H1 (cell line): ENCODE data around the gene RAET1G. TPM values are rescaled to one million over a fixed set of nuclear protein-coding genes. Genes with fewer than 3 reads are reported as not detected.

Source experiments
- ASH2L ChIP-seq: fragments of 200-600, 300-600 bp; sonication (generic); IDR thresholded peaks from one replicate; pipeline ENCODE4 v1.7.1; 2017; ENCODE audit warnings: low read length
- BACH1 ChIP-seq: IDR thresholded peaks from 2 replicates; pipeline ENCODE4 v1.6.1; 2012; ENCODE audit warnings: low read length, improper control_type of control experiment
- BCL11A ChIP-seq, 2 experiments: IDR thresholded peaks; one replicate each; pipeline ENCODE4 v1.6.1; 2011; ENCODE audit warnings: low read depth in 2 of 2, low read length in 2 of 2, mild to moderate bottlenecking in 2 of 2
- CBX5 ChIP-seq: fragments of 300-800, 300-1000 bp; sonication (generic); IDR thresholded peaks from 2 replicates; pipeline ENCODE4 v1.7.1; 2016; ENCODE audit warnings: antibody characterized with exemption, low read length, low read depth
- CBX8 ChIP-seq: fragments of 300-800, 300-1000 bp; sonication (generic); IDR thresholded peaks from 2 replicates; pipeline ENCODE4 v1.7.1; 2016; ENCODE audit warnings: low read depth, low read length, borderline replicate concordance
- CHD1 ChIP-seq: IDR thresholded peaks from 2 replicates; pipeline ENCODE4 v1.6.1; 2012; ENCODE audit warnings: low read depth, low read length, improper control_type of control experiment
- CHD2 ChIP-seq: IDR thresholded peaks from 2 replicates; pipeline ENCODE4 v1.6.1; 2012; ENCODE audit warnings: low read length, improper control_type of control experiment
- EGR1 ChIP-seq: IDR thresholded peaks from 2 replicates; pipeline ENCODE4 v1.6.1; 2011; ENCODE audit warnings: low read depth, low read length, borderline replicate concordance
- FOSL1 ChIP-seq: IDR thresholded peaks from 2 replicates; pipeline ENCODE4 v1.6.1; 2011; ENCODE audit warnings: mild to moderate bottlenecking, low read depth, low read length, moderate library complexity; ENCODE audit not compliant: insufficient read depth
- PHF8 ChIP-seq: fragments of 200-600 bp; sonication (generic); conservative IDR thresholded peaks from 2 replicates; pipeline ENCODE4 v1.7.1; 2012; ENCODE audit warnings: low read depth, mild to moderate bottlenecking, inconsistent platforms, low read length, moderate library complexity
- POU5F1 ChIP-seq: IDR thresholded peaks from 2 replicates; pipeline ENCODE4 v1.6.1; 2011; ENCODE audit warnings: low read depth, mild to moderate bottlenecking, low read length, moderate library complexity
- RAD21 ChIP-seq, 2 experiments: IDR thresholded peaks in 1 of 2; conservative IDR thresholded peaks in 1 of 2; 2 replicates each; pipeline ENCODE4 v1.6.1; 2011; ENCODE audit warnings: low read depth in 2 of 2, low read length in 2 of 2, improper control_type of control experiment in 1 of 2, inconsistent platforms in 1 of 2, mild to moderate bottlenecking in 1 of 2, moderate library complexity in 1 of 2
- RBBP5 ChIP-seq: IDR thresholded peaks from 2 replicates; pipeline ENCODE4 v1.7.1; 2012; ENCODE audit warnings: low read depth, mild to moderate bottlenecking, inconsistent platforms, low read length, moderate library complexity, borderline replicate concordance
- RNF2 ChIP-seq: fragments of 200-900, 300-1000 bp; sonication (generic); IDR thresholded peaks from 2 replicates; pipeline ENCODE4 v1.7.1; 2016; ENCODE audit warnings: borderline replicate concordance, low read depth, mild to moderate bottlenecking, antibody characterized with exemption, low read length; ENCODE audit not compliant: poor library complexity, severe bottlenecking; ENCODE audit errors: missing control alignments
- RXRA ChIP-seq: IDR thresholded peaks from 2 replicates; pipeline ENCODE4 v1.6.1; 2011; ENCODE audit warnings: low read depth, mild to moderate bottlenecking, low read length, moderate library complexity; ENCODE audit not compliant: insufficient read depth
- SIN3A ChIP-seq, 2 experiments: IDR thresholded peaks in 1 of 2; conservative IDR thresholded peaks in 1 of 2; 2 replicates each; pipeline ENCODE4 v1.6.1; 2011 to 2012; ENCODE audit warnings: low read length in 2 of 2, improper control_type of control experiment in 1 of 2, low read depth in 1 of 2, mild to moderate bottlenecking in 1 of 2
- SIRT6 ChIP-seq: IDR thresholded peaks from one replicate; pipeline ENCODE4 v1.7.1; 2012; ENCODE audit warnings: low read length, inconsistent platforms
- SP1 ChIP-seq: IDR thresholded peaks from 2 replicates; pipeline ENCODE4 v1.6.1; 2011; ENCODE audit warnings: low read depth, low read length
- TAF1 ChIP-seq: IDR thresholded peaks from 2 replicates; pipeline ENCODE4 v1.6.1; 2011; ENCODE audit warnings: mild to moderate bottlenecking, low read depth, low read length
- USF2 ChIP-seq: IDR thresholded peaks from 2 replicates; pipeline ENCODE4 v1.6.1; 2011; ENCODE audit warnings: low read length, improper control_type of control experiment
- YY1 ChIP-seq: IDR thresholded peaks from 2 replicates; pipeline ENCODE4 v1.6.1; 2011; ENCODE audit warnings: low read depth, mild to moderate bottlenecking, low read length
- polyA plus RNA-seq, 7 experiments: library from polyadenylated mRNA; depleted of rRNA in 3 of 7; stranded (reverse) in 5 of 7; unstranded in 2 of 7; fragments of >200 nt in 5 of 7; fragments of 200-250 nt in 2 of 7; gene quantifications; 1 replicate in 5 of 7; 2 replicates in 1 of 7; 4 replicates in 1 of 7; pipeline versions ENCODE4 v1.2.1 to v1.2.3, GENCODE V29; 2011 to 2013; ENCODE audit warnings: missing spikeins in 2 of 7, mixed read lengths in 2 of 7
- total RNA-seq: library from RNA; stranded (reverse); fragmentation: NEBNext Ultra II Directional; extraction: Animal tissue kit (Norgen Biotek cat#: 25700); gene quantifications from 2 replicates; pipeline ENCODE4 v1.2.1, GENCODE V29; 2021

RAET1G gene
- total and polyA plus RNA-seq, 2 of the 8 experiments (the other 6 are each of a cell fraction or from before 2014, with no cell fraction given): 0.08 TPM; not detected in 1

- TF ChIP-seq RBBP5 (no peak), POU5F1 (no peak), SIN3A (conservative IDR thresholded peaks at IDR 0.05 in 1 of 2, IDR thresholded peaks at IDR 0.05 in 1 of 2; ENCODE audit: low read depth in 1 of 2, low read length in 2 of 2) (no peak; a peak in 1 of 4 replicates), RAD21 (IDR thresholded peaks at IDR 0.05 in 1 of 2, conservative IDR thresholded peaks at IDR 0.05 in 1 of 2; ENCODE audit: low read depth in 2 of 2, low read length in 2 of 2) (no peak), RXRA (no peak), CHD2 (0 out of 2 replicates have a peak, but pooled peaks have one; percentile 16), BCL11A (IDR thresholded peaks at IDR 0.05; ENCODE audit: low read depth in 2 of 2, low read length in 2 of 2) (no peak), CHD1 (no peak), USF2 (no peak), SIRT6 (no peak), SP1 (no peak), FOSL1 (no peak), PHF8 (no peak), YY1 (no peak), CBX8 (peak; percentile 46; the same call in 1 of the 2 replicates), RNF2 (peak; percentile 84), EGR1 (no peak), TAF1 (no peak), ASH2L (no peak), BACH1 (peak; percentile 73), CBX5 (no peak)
- TF ChIP-seq, all 59 proteins: peak for 6
Observed at GRCh38 chr6:149964308-149965193, 41.6 kb upstream of the RAET1G start (continued).
